Liver (tissue), 9 donors: ENCODE results near the gene RPH3AL. TPM values are rescaled to one million over a fixed set of nuclear protein-coding genes. Genes with fewer than 3 reads are reported as not detected.

Source experiments
- DNase-seq: peaks from one replicate; pipeline ENCODE4 v3.0.0-alpha.2; 2017; ENCODE audit warnings: low spot score
- H3K27ac ChIP-seq, 2 donors: one replicate each; pipeline ENCODE4 v1.7.0; 2013; ENCODE audit warnings: inconsistent platforms in 2 of 2, low read length in 2 of 2, control low read depth in 1 of 2, low read depth in 1 of 2, mild to moderate bottlenecking in 1 of 2
- H3K27me3 ChIP-seq, 4 donors: one replicate each; pipeline versions ENCODE4 v1.6.1 to v1.7.0; 2013; ENCODE audit warnings: low read length in 3 of 4, inconsistent platforms in 1 of 4, mild to moderate bottlenecking in 1 of 4, moderate library complexity in 1 of 4; ENCODE audit not compliant: control insufficient read depth in 4 of 4, insufficient read depth in 4 of 4
- H3K36me3 ChIP-seq, 4 donors: one replicate each; pipeline versions ENCODE4 v1.6.1 to v1.7.0; 2013; ENCODE audit warnings: low read length in 3 of 4, mild to moderate bottlenecking in 3 of 4, low read depth in 1 of 4, moderate library complexity in 1 of 4; ENCODE audit not compliant: control insufficient read depth in 4 of 4, insufficient read depth in 3 of 4
- H3K4me1 ChIP-seq, 4 donors: one replicate each; pipeline versions ENCODE4 v1.6.1 to v1.7.0; 2013; ENCODE audit warnings: low read length in 3 of 4, mild to moderate bottlenecking in 3 of 4, moderate library complexity in 1 of 4; ENCODE audit not compliant: control insufficient read depth in 4 of 4, insufficient read depth in 4 of 4
- H3K4me3 ChIP-seq, 3 donors: one replicate each; pipeline versions ENCODE4 v1.6.1 to v1.7.0; 2013; ENCODE audit warnings: low read length in 3 of 3, control low read depth in 1 of 3, low read depth in 1 of 3, mild to moderate bottlenecking in 1 of 3
- H3K9ac ChIP-seq, 2 donors: one replicate each; pipeline ENCODE4 v1.7.0; 2013; ENCODE audit warnings: low read length in 2 of 2, mild to moderate bottlenecking in 2 of 2, moderate library complexity in 2 of 2, control low read depth in 1 of 2, low read depth in 1 of 2
- H3K9me3 ChIP-seq, 4 donors: one replicate each; pipeline versions ENCODE4 v1.6.1 to v1.7.0; 2013; ENCODE audit warnings: low read length in 3 of 4; ENCODE audit not compliant: control insufficient read depth in 4 of 4
- EGR1 ChIP-seq, 2 donors: IDR thresholded peaks; 2 replicates each; pipeline ENCODE4 v1.6.1; 2016 to 2018; ENCODE audit warnings: antibody characterized with exemption in 2 of 2, low read depth in 2 of 2
- FOXA2 ChIP-seq: IDR thresholded peaks from 2 replicates; pipeline ENCODE4 v1.6.1; 2016; ENCODE audit warnings: antibody characterized with exemption
- HNF4A ChIP-seq, 2 donors: conservative IDR thresholded peaks; 2 replicates each; pipeline ENCODE4 v1.6.1; 2016; ENCODE audit warnings: antibody characterized with exemption in 2 of 2, mild to moderate bottlenecking in 2 of 2
- JUND ChIP-seq, 2 donors: IDR thresholded peaks; 2 replicates each; pipeline ENCODE4 v1.6.1; 2016; ENCODE audit warnings: antibody characterized with exemption in 2 of 2
- MAX ChIP-seq: IDR thresholded peaks from 2 replicates; pipeline ENCODE4 v1.6.1; 2016; ENCODE audit warnings: antibody characterized with exemption
- NR2F2 ChIP-seq: IDR thresholded peaks from 2 replicates; pipeline ENCODE4 v1.6.1; 2016; ENCODE audit warnings: antibody characterized with exemption
- RAD21 ChIP-seq, 2 donors: IDR thresholded peaks; 2 replicates each; pipeline ENCODE4 v1.6.1; 2016; ENCODE audit warnings: antibody characterized with exemption in 2 of 2, mild to moderate bottlenecking in 2 of 2
- REST ChIP-seq: IDR thresholded peaks from 2 replicates; pipeline ENCODE4 v1.6.1; 2016; ENCODE audit warnings: antibody characterized with exemption, mild to moderate bottlenecking
- RXRA ChIP-seq, 2 donors: IDR thresholded peaks; 2 replicates each; pipeline ENCODE4 v1.6.1; 2017 to 2018; ENCODE audit warnings: antibody characterized with exemption in 2 of 2, mild to moderate bottlenecking in 1 of 2
- SP1 ChIP-seq: IDR thresholded peaks from 2 replicates; pipeline ENCODE4 v1.6.1; 2018; ENCODE audit warnings: antibody characterized with exemption, mild to moderate bottlenecking
- TAF1 ChIP-seq: conservative IDR thresholded peaks from 2 replicates; pipeline ENCODE4 v1.6.1; 2016; ENCODE audit warnings: antibody characterized with exemption, mild to moderate bottlenecking
- YY1 ChIP-seq: IDR thresholded peaks from 2 replicates; pipeline ENCODE4 v1.6.1; 2016; ENCODE audit warnings: antibody characterized with exemption, mild to moderate bottlenecking
- ZBTB33 ChIP-seq: IDR thresholded peaks from 2 replicates; pipeline ENCODE4 v1.6.1; 2016; ENCODE audit warnings: antibody characterized with exemption
- WGBS: extraction: QIAGEN DNeasy Blood & Tissue Kit; methylation state at CpG from one replicate; pipeline ENCODE4 v1.1.7; 2013; 5-methylcytosine and 5-hydroxymethylcytosine counted together
- polyA plus RNA-seq, 2 donors: library from polyadenylated mRNA; stranded (reverse) in 1 of 2; unstranded in 1 of 2; fragments of 200-250 nt in 1 of 2; fragments of >200 nt in 1 of 2; fragmentation: Nextera tagmentation in 1 of 2; extraction: Ambion mirVana in 1 of 2; gene quantifications; one replicate each; pipeline versions ENCODE4 v1.2.1 to v1.2.3, GENCODE V29; 2013 to 2015
- total RNA-seq, 2 donors: library from RNA; depleted of rRNA; stranded (reverse); fragments of >200 nt; gene quantifications; one replicate each; pipeline ENCODE4 v1.2.3, GENCODE V29; 2014
- TF ChIP-seq, protein P1 (sequence below): fragments of 150-350 bp; IDR thresholded peaks from 2 replicates; pipeline ENCODE4 v1.5.1; 2017; ENCODE audit warnings: improper control_type of control experiment, low read depth, low read length; ENCODE audit not compliant: missing input control
- TF ChIP-seq, protein P2 (sequence below): IDR thresholded peaks from 2 replicates; pipeline ENCODE4 v1.6.1; 2016; ENCODE audit warnings: antibody characterized with exemption
- donor health status: healthy.
- donor health status: healthy.
- donor health status: healthy.
- donor health status: healthy.
- donor health status: healthy.

RPH3AL gene
- total and polyA plus RNA-seq, 4 donors, result 8.5 to 52.5 (median 13.9) TPM

- TF ChIP-seq TAF1 (no peak), MAX (no peak), REST (no peak), ZBTB33 (no peak), FOXA2 (no peak), RAD21 (IDR thresholded peaks at IDR 0.05) (no peak), RXRA (IDR thresholded peaks at IDR 0.05) (no peak), YY1 (no peak), JUND (IDR thresholded peaks at IDR 0.05) (no peak), SP1 (no peak), HNF4A (conservative IDR thresholded peaks at IDR 0.05) (no peak), NR2F2 (no peak), EGR1 (IDR thresholded peaks at IDR 0.05; ENCODE audit: low read depth in 2 of 2) (no peak)
- TF ChIP-seq, protein P1, sequence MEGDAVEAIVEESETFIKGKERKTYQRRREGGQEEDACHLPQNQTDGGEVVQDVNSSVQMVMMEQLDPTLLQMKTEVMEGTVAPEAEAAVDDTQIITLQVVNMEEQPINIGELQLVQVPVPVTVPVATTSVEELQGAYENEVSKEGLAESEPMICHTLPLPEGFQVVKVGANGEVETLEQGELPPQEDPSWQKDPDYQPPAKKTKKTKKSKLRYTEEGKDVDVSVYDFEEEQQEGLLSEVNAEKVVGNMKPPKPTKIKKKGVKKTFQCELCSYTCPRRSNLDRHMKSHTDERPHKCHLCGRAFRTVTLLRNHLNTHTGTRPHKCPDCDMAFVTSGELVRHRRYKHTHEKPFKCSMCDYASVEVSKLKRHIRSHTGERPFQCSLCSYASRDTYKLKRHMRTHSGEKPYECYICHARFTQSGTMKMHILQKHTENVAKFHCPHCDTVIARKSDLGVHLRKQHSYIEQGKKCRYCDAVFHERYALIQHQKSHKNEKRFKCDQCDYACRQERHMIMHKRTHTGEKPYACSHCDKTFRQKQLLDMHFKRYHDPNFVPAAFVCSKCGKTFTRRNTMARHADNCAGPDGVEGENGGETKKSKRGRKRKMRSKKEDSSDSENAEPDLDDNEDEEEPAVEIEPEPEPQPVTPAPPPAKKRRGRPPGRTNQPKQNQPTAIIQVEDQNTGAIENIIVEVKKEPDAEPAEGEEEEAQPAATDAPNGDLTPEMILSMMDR, result no peak
- TF ChIP-seq, protein P2, sequence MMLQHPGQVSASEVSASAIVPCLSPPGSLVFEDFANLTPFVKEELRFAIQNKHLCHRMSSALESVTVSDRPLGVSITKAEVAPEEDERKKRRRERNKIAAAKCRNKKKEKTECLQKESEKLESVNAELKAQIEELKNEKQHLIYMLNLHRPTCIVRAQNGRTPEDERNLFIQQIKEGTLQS, result no peak
Measured at GRCh38 chr17:177155-177554, 175.5 kb downstream of the RPH3AL start.

GRCh38 chr17:173166-173911 lies 179.3 kb downstream of the RPH3AL start:
- H3K27ac ChIP-seq, result no peak overlapping the region
- WGBS, result 91% methylated on average over 10 of the region's 10 CpGs
- TF ChIP-seq YY1, result no peak

More at GRCh38 chr17:177155-177554, 175.5 kb downstream of the RPH3AL start:
- DNase-seq, result no peak
- no peak overlapping the region for H3K27ac ChIP-seq
- WGBS, result 92% methylated on average over 3 of the region's 3 CpGs
- no peaks in the 10 kb centered on the region for H3K36me3 ChIP-seq
- H3K4me1 ChIP-seq, result peaks cover 5 to 7% (median 7%) of the 10 kb centered on the region in 4 donors
- H3K27me3 ChIP-seq, result no peaks in the 10 kb centered on the region
- H3K9me3 ChIP-seq, result no peaks in the 10 kb centered on the region
- no peak overlapping the region for H3K9ac ChIP-seq
- no peak overlapping the region for H3K4me3 ChIP-seq

More at GRCh38 chr17:173166-173911, 179.3 kb downstream of the RPH3AL start:
- H3K4me1 ChIP-seq, result no peaks in the 10 kb centered on the region
- H3K36me3 ChIP-seq, result no peaks in the 10 kb centered on the region
- DNase-seq, result no peak
- no peaks in the 10 kb centered on the region for H3K9me3 ChIP-seq
- H3K9ac ChIP-seq, result no peak overlapping the region
- no peak overlapping the region for H3K4me3 ChIP-seq
- no peaks in the 10 kb centered on the region for H3K27me3 ChIP-seq
